ENCODE results near the gene FOXK2.

The FOXK2 gene

DNA sequence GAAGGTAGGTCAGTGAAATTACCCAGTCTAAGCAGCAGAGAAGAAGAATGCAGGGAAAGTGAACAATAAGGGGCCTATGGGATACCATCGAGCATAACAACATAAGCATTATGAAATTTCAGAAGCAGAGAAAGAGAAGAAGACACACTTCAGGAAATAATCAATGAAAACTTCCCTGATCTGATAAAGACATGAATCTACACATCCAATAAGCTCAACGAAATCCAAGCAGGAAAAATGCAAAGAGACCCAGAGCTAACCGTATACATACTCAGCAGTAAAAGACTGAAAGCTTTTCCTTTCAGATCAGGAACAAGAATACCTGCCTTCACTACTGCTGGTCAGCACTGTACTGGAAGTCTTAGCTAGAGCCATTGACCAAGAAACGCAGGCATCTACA lies 90.1 kb downstream of the FOXK2 start:
- no peak for DNase-seq (ENCODE audit: low read depth)

DNA sequence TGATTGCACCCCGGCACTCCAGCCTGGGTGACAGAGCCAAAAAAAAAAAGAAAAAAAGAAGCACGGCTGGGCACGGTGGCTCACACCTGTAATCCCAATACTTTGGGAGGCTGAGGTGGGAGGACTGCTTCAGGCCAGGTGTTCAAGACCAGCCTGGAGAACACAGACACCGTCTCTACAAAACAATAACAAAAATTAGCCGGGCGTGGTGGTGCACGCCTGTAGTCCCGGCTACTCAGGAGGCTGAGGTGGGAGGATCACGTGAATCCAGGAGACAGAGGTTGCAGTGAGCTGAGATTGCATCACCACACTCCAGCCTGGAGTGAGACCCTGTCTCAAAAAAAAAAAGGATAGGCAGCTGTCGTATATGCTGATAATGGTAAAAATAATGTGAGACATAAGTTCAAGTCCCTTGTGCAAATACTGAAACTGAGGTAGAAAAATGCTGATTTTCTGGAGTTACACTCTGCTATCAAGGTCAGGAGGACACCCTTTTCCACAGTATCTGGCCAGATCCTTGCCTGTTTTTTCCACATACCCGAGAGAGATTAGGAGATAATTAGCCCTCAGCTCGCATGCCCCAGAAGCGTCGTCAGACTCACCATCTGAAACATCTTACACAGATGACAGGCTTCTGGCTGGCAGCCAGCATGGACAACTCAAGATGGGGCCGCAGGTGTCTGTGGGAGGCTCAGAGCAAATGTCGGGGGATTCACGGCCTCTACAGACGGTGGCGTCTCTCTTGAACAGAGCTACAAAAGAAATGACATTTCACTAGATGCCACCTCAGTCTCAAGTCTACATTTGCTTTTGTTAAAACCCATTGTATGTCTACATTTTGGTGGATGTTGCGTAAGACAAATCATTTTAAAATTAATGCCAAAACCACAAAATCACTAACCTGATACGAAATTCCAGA lies 91.9 kb downstream of the FOXK2 start:
- no peak for DNase-seq (ENCODE audit: low read depth)

DNA sequence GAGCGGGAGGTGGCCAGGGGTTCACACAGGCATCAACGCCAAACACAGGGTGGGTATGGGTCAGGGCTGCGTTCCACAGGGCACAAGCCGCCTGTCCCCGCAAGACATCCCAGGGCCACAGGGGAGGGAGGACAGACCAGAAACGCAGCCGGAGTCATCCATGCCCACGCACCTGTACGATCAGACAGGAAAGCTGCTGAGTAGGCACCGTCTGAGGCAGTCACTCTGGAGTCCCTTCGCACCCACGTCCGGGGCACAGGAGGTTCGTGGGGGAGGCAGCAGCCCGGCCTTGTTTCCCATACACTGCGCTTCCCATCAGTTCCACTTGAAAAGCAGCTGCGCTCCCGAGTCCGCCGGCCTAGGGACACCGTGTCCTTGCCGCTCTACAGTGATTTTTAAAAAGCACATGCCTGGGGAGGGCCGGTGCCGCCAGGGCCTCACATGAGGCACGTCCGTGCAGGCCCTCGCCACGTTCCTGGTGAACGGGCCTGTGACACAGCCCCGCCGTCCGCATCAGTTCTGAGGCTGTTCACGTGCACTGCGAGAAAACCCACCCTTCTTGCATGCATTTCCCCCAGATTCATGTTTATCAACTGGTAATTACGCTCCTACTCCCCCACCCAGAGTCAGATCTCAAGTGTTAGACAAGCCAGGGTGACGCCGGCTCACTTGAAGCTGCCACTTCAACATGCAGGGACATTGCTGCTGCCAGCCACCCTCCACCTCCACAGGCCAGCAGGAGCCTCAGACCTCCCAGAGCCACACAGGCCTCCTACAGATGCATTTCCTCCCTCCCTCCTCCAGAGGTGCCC lies 94.0 kb downstream of the FOXK2 start:
- DNase-seq (ENCODE audit: low read depth): no peak

DNA sequence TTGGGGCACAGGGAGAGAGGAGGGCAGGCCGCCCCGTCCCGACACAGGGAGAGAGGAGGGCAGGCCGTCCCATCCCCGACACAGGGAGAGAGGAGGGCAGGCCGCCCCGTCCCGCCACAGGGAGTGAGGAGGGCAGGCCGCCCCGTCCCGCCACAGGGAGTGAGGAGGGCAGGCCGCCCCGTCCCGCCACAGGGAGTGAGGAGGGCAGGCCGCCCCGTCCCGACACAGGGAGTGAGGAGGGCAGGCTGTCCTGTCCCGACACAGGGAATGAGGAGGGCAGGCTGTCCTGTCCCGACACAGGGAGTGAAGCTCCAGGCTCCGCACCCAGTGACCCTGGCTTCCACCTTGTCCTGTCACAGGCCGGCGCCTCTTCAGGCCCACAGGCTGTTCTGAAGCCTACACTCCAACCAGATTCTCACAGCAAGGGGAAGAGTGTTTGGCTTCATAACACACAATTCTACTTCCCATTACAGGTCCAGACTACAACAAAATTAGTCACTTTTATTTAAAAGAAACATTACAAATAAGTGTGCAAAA lies 94.6 kb downstream of the FOXK2 start:
- DNase-seq (ENCODE audit: low read depth): no peak

DNA sequence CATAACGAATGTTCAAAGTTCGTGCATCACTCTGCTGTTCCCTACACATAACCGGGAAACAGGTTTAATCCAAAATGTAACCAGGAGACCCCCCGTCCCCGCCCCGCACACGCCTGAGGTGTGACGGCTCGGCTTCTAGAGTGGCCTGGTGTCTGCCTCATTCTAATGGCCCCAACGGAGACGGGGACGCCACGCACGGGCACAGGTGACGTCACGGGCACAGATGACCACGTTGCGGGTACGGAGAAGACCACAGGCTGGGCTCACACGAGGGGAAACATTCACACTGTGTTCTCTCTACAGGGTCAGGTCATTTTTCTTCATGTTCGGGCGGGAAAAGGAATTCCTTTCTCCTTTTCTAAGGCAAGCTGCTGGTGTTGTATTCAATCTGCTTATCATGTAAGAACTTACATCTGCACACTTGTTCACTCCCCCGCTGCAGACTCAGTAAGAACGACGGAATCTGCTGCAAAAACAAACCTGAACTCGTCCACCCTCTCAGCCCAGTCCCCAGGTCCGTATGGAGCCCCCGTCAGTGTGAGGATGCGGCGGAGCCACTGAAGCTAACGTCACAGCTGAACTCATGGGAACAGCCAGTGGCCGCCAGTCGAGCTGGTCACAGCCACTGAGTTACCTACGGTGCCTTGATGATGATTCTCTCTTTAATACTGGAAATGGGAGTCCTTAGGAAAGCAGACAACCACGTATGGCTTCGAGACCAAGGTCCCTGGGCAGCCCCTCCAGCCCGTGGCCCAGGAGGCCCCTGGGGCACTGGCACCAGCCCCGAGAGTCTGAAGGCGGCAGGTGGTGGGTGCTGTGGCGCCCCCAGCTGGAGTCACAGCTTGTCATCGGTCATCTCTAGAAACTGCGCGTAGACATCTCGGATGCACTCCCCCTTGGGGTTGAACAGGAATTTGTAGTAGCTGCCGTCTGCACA lies 95.8 kb downstream of the FOXK2 start:
- DNase-seq (ENCODE audit: low read depth): no peak

DNA sequence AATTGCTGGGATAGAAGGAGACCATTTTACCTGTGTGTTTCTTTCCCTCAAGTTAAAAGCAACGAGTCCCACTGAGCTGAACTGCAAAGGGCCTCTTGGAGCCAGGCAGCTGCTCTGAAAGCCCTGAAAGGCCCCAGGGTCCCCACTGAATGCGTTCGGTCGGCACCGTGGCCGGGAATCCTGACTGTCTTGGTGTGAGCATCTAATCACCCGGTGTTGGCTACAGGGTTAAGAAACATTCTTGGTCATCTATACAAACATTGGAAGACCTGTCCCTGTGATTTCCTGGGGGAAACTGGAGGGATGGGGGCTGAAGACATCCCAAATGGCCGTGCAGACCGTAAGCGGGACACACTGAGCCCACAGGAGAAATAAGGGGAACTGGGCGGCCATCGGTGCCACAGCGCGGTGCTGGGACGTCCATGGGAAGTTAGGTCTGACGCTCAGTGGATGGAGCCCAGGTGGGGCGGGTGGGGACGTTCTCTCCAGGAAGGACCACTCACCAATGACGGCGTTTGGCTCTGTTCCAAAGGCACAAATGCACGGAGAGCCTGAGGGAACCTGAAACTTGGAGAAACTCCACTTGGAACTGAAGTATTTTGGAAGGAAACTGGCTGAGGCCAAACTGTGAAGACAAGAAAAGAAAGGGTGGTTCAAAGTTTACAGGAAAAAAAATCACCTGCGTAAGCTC lies 96.6 kb downstream of the FOXK2 start:
- no peak for DNase-seq (ENCODE audit: low read depth)

DNA sequence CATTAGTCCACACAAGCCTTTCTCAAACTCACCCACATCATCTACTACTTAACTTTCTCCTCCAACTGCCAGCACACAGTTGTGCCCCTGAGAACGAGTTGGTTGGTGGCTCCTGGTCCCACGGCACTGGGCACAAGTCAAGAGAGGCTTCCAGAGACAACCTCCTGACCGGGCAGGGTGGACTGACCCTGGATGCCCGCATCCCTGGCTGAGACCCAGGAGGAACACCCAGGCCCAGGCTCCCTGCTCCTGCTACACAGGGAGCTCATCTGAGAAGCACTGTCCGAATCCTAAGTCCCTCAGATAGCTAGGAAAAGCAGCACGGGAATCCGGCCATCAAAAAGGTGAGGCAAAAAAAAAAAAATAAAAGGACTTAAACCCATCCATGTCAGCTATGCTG lies 99.7 kb downstream of the FOXK2 start:
- no peak for DNase-seq (ENCODE audit: low read depth)

DNA sequence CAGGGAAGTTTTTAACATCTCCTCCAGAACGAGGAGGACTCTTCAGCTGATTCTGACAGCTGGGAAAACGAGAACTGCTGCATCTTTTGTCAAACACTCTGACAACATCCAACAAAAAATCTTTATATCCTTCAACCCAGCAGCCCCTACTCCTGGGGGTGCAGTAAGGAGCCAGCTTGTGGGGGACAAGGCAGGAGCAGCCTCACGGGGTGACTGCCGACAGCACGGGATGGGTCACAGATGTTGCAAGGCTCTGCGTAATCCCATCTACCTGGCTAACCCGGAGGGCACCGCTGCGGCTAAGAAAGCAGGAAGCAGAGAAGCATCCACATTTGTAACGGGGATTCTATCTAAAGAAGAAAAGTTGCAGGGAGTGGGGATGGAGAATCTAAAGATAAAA lies 100.1 kb downstream of the FOXK2 start:
- DNase-seq (ENCODE audit: low read depth): no peak

DNA sequence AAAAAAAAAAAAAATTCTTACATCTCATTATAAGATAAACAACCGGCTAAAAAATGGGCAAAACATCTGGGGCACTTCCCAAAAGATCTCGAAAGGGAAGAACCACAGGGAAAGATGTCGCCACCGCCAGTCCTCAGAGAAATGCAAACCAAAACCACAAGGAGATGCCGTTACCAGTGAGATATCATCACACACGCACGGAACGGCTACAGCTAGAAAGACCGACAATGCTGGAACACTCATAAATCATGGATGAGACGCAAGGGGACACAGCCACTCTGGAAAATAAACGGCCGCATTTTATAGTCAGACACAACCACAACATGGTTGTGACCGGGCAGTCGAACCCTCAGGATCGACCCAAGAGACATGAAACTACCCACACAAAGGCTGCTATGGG lies 104.2 kb downstream of the FOXK2 start:
- DNase-seq (ENCODE audit: low read depth): no peak

DNA sequence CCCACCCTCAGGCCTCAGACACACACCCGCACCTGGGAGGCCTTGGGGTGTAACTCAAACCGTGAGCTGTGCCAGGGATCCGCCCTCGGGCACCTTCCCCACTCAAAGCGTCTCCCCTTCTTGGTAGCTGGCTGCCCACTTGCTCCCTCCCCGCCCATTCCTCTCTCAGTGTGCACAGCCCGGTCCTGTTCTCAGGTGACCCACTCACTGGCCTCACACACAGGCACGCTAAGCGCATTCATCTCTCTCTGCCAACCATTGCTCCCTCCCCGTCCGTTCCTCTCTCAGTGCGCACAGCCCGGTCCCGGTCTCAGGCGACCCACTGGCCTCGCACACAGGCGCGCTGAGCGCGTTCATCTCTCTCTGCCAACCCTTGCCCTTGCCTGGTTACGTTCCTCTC lies 107.9 kb downstream of the FOXK2 start:
- no peak for DNase-seq (ENCODE audit: low read depth)

DNA sequence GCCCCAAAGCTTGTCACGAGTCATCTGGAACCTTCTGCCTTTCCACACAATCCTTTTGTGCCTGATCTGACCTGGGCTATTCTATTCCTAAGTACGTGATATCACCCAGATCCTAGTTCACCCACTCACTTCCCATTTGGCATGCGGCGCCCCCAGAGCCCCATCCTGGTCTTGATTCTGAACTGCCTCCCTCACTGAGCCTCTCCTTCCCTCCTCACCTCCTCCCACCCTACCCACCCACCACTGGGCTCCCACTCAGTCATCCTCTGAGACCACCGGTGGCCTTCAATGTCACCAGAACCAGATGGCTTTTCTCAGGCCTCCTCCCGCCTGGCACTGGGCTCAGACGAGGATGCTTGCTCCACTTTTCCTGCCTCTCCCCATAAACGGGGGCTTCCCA lies 110.2 kb downstream of the FOXK2 start:
- no peak for DNase-seq (ENCODE audit: low read depth)

DNA sequence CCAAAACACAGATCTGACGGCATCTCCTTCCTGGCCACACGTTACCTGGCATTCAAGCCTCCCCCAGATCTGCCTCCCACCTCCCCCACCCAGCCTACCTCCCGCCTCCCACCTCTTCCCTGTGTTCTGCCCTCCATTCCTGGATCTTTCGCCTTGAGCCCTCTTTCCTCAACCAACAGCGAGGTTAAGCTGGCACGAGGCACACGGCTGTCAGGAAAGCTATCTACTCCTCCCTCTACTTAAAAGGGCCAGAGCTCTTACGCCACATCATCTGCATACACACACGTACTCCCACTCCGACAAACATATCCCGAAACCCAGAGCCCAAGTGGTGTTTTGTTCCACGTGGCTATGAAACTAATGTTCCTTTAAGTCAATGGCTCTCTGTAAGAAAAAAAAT lies 110.7 kb downstream of the FOXK2 start:
- no peak for DNase-seq (ENCODE audit: low read depth)

DNA sequence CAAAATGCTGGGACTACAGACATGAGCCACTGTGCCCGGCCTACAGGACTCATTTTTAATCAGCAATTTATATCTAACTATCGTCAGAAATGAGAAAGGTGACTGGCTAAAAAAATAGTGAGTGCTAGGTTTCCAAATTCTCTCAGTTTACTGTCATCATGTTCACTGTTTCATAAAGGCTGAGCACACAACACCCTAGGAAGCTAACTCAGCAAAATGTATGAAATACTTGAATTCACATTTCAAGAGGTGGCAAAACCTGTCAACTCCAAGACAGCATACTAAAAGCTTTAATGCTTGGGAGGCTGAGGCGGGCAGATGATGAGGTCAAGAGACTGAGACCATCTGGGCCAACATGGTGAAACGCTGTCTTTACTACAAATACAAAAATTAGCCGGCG lies 112.0 kb downstream of the FOXK2 start:
- no peak for DNase-seq (ENCODE audit: low read depth)

DNA sequence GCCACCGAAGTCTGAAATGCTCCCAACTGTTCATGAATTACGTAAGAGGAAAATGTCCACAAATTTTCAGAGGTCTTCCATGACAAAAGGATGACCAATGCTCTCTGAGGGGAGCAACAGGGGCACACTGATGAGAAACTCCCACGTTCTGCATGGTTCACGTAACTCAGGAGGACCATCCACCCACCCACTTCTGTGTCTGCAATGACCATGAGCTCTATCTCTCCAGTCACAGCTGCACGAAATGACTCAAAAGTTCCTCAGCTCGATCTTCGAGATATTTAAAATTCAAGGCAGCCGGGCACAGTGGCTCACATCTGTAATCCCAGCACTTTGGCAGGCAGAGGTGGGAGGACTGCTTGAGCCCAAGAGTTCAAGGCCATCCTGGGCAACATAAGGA lies 112.9 kb downstream of the FOXK2 start:
- no peak for DNase-seq (ENCODE audit: low read depth)

DNA sequence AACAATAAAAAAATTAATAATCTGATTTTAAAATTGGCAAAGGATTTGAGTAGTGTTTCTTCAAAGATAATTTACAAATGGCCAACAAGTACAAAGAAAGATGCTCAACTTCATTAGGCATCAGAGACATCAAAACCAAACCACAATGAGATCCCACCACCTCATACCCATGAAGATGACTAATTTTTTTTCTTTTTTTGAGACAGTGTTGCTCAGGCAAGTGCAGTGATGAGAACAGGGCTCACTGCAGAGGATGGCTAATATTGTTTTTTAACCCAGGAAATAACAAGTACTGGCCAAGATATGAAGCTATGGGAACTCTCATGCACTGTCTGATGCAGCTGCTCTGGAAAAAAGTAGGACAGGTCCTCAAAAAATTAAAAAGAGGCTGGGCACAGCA lies 113.8 kb downstream of the FOXK2 start:
- DNase-seq (ENCODE audit: low read depth): no peak

DNA sequence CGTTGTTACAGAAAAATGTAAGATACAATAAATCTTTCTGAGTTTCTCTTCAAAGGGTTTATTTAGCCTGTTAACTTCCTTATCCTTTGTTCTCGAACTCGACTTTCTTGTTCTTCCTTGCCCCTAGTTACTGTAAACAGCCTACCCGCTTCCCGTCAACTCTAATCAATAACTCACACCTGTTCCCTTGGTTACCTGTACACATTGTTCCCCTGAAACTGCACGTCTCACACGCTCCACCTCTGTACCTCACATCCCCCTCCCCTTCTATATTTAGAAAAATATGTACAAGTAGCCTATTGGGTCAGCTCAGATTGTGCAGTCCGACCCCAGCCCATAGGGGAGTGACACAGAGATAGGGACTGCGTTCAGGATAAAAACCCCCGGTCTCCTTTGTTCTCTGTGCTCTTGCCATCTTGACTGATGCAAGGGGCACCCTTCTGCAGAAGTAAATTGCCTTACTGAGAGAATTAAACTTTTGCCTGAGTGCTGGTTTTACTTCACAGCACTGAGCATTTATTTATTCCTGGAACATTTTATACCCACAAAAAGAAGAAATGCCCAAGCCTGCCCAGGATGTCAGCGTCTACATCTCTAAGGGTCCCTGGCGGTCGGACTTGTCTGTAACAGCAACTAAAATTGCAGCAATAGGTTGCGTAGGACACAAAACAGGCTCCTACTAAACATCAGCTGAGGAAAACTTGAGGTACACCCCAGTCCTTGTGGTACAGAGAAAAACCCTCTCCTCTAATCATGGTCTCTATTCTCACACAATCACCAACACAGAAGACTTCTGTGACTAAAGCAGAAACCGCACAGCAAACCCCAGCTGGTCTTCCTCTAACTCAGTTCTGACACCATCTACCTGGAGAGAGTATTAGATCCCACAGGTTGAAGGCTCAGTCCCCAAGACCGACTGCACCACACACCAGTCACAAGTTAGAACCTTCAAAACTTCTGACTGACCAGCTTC lies 117.4 kb downstream of the FOXK2 start:
- no peak for DNase-seq (ENCODE audit: low read depth)

DNA sequence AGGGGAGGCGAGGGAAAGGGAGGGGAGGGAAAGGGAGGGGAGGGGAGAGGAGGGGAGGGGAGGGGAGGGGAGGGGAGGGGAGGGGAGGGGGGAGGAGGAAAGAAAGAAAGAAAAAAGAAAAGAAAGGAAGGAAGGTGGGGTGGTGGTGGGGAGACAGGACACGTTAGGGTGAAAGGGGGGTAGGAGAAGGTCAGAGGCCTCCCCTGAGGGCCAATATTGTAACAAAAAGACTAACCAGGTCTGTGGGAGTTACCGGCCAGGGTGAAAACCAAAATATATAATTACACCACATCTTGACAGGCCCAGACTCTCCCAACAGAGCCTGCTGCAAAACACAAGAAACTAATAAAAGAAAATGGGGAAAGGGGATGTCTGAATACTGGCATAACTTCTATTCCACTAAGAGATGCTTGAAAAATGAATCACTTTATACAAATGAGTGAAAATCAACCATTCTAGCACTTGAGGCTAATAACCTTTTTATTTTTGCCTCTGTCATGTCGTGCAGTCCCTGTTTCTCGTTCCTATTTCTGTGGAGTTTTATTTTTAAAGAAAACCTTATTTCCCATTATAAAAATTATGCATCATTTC lies 118.7 kb downstream of the FOXK2 start:
- no peak for DNase-seq (ENCODE audit: low read depth)

DNA sequence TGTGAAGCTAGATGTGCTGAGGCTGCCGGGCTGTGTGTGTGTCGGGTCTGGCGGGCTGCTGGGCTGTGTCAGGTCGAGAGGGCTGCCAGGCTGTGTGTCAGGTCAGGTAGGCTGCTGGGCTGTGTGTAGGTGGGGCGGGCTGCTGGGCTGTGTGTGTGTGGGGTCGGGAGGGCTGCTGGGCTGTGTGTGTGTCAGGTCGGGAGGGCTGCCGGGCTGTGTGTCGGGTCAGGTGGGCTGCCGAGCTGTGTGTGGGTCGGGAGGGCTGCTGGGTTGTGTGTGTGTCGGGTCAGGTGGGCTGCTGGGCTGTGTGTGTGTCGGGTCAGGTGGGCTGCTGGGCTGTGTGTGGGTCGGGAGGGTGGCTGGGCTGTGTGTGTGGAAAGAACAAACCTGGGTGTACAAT lies 120.1 kb downstream of the FOXK2 start:
- no peak for DNase-seq (ENCODE audit: low read depth)

DNA sequence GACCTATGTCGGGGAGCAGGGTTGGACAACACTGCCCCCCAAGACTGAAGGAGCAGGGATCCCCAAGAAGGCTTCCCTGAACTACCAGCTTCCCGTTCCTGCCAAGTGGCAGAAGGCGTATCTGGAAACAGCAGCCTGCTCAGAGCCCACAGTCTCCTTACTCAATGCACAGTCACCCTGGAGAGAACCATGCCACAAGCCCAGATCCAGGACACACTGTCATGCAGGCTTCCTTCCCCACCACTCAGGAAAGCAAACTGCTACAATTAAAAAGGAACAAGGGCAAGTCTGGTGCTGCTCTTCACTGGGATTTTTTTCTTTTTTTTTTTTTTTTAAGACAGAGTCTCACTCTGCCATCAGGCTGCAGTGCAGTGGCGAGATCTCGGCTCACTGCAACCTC lies 120.5 kb downstream of the FOXK2 start:
- DNase-seq (ENCODE audit: low read depth): no peak

DNA sequence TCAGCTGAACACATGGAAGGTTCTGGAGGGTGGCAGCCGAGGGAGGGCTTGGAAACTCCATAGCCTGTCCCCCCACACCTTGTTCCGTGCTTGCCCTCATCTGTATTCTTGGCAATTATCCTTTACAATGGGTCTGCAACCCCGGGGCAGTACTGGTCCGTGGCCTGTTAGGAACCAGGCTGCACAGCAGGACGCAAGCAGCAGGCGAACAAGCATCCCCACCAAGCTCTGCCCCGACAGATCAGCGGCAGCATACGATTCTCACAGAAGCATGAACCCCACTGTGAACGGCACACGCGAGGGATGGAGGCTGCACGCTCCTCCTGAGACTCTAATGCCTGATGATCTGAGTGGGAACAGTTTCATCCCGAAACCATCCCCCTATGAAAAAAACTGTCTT lies 122.5 kb downstream of the FOXK2 start:
- no peak for DNase-seq (ENCODE audit: low read depth)

Data from stimulated activated CD8-positive, alpha-beta memory T cell treated with anti-CD3 and anti-CD28 coated beads, Interleukin-15, amount 100 ng/mL, for 1 hour (primary cell).